GM19240 (cell line): ENCODE data around the gene DIAPH2.

ENCODE experiments used
- DNase-seq: peaks from one replicate; pipeline ENCODE4 v3.0.0; 2011; ENCODE audit warnings: low spot score; ENCODE audit not compliant: insufficient read length

Gene DIAPH2

GRCh38 chrX:97637289-97637688 is 952.6 kb downstream of the DIAPH2 start:
- DNase-seq, result no peak

- DNase-seq, result no peak
Observed at GRCh38 chrX:97638621-97639020, 954.0 kb downstream of the DIAPH2 start.

- no peak for DNase-seq
Observed at GRCh38 chrX:97639526-97639925, 954.9 kb downstream of the DIAPH2 start.
